HFFc6 (cell line): ENCODE results near the gene OR2A25. TPM values are rescaled to one million over a fixed set of nuclear protein-coding genes. Genes with fewer than 3 reads are reported as not detected.

Source experiments
- DNase-seq: peaks from one replicate; pipeline ENCODE4 v3.0.0-alpha.2; 2018
- H3K27ac Mint-ChIP-seq: 2 replicates; pipeline ENCODE4 v1.8.0; 2020; ENCODE audit warnings: mild to moderate bottlenecking, mixed read lengths
- H3K27me3 Mint-ChIP-seq: 2 replicates; pipeline ENCODE4 v1.8.0; 2021; ENCODE audit warnings: mild to moderate bottlenecking, moderate library complexity, mixed read lengths; ENCODE audit not compliant: insufficient read depth
- H3K36me3 Mint-ChIP-seq: 2 replicates; pipeline ENCODE4 v1.8.0; 2021; ENCODE audit warnings: low read depth, mixed read lengths
- H3K4me1 Mint-ChIP-seq: 2 replicates; pipeline ENCODE4 v1.8.0; 2020; ENCODE audit warnings: low read depth, mixed read lengths
- H3K4me3 Mint-ChIP-seq: 2 replicates; pipeline ENCODE4 v1.8.0; 2020; ENCODE audit warnings: mild to moderate bottlenecking, moderate library complexity, mixed read lengths
- H3K9me3 Mint-ChIP-seq: 2 replicates; pipeline ENCODE4 v1.8.0; 2020; ENCODE audit warnings: mild to moderate bottlenecking, mixed read lengths
- CTCF ChIP-seq: fragments of 200-600 bp; sonication (generic); IDR thresholded peaks from 2 replicates; pipeline ENCODE4 v1.5.0; 2021; ENCODE audit warnings: antibody characterized with exemption, mild to moderate bottlenecking
- total RNA-seq, 6 experiments: library from RNA; stranded (reverse); fragmentation: NEBNext Ultra II Directional; extraction: Animal tissue kit (Norgen Biotek cat#: 25700); gene quantifications; 2 replicates in 1 of 6; 3 replicates in 5 of 6; pipeline ENCODE4 v1.2.3, GENCODE V29; 2021

Gene OR2A25
- total RNA-seq, 6 experiments from 2014 or later: not detected

- H3K27me3 Mint-ChIP-seq: peaks cover 1% of the 10 kb centered on the region; the same call in 1 of the 2 replicates
- peaks cover under 1% of the 10 kb centered on the region; the same call in 1 of the 2 replicates for H3K9me3 Mint-ChIP-seq
- H3K4me1 Mint-ChIP-seq: no peaks in the 10 kb centered on the region
- no peaks in the 10 kb centered on the region for H3K36me3 Mint-ChIP-seq
- TF ChIP-seq CTCF: no peak
- no peak for DNase-seq
- H3K27ac Mint-ChIP-seq: no peak overlapping the region
- no peak overlapping the region for H3K4me3 Mint-ChIP-seq
Measured at GRCh38 chr7:144069953-144070352, 342 bp downstream of the OR2A25 start.

GRCh38 chr7:144074374-144074773 lies 4.8 kb downstream of the OR2A25 start:
- H3K4me1 Mint-ChIP-seq: no peaks in the 10 kb centered on the region
- H3K27ac Mint-ChIP-seq: no peak overlapping the region
- no peak; the same call in 1 of the 2 replicates for TF ChIP-seq CTCF
- H3K36me3 Mint-ChIP-seq: no peaks in the 10 kb centered on the region
- peaks cover 6% of the 10 kb centered on the region; the same call in 1 of the 2 replicates for H3K27me3 Mint-ChIP-seq
- no peak overlapping the region for H3K4me3 Mint-ChIP-seq
- no peak for DNase-seq
- H3K9me3 Mint-ChIP-seq: peaks cover 8% of the 10 kb centered on the region; the same call in 1 of the 2 replicates

- no peak for DNase-seq
- no peak for TF ChIP-seq CTCF
- Mint-ChIP-seq H3K27ac (no peak within 1 kb of the TSS), H3K36me3 (no peaks in the 10 kb centered on the region), H3K4me3 (no peak within 1 kb of the TSS), H3K9me3 (no peaks in the 10 kb centered on the region; the same call in 1 of the 2 replicates), H3K4me1 (no peaks in the 10 kb centered on the region), H3K27me3 (no peaks in the 10 kb centered on the region; the same call in 1 of the 2 replicates)
Measured at GRCh38 chr7:144085978-144086377, 16.4 kb downstream of the OR2A25 start, which contains the start of gene OR2A12. OR2A12 (plus strand) TSS chr7:144086278; CDS start chr7:144095108, 8,830 bp downstream.

- Mint-ChIP-seq H3K9me3 (peaks cover 4% of the 10 kb centered on the region; the same call in 1 of the 2 replicates), H3K4me1 (no peaks in the 10 kb centered on the region), H3K36me3 (no peaks in the 10 kb centered on the region)
Measured at GRCh38 chr7:144086730-144087129, 17.1 kb downstream of the OR2A25 start.

GRCh38 chr7:144087230-144087629 lies 17.6 kb downstream of the OR2A25 start:
- no peak for DNase-seq
- Mint-ChIP-seq H3K9me3 (peaks cover 6% of the 10 kb centered on the region; the same call in 1 of the 2 replicates), H3K4me3 (no peak overlapping the region), H3K36me3 (no peaks in the 10 kb centered on the region), H3K27ac (no peak overlapping the region), H3K4me1 (no peaks in the 10 kb centered on the region), H3K27me3 (no peaks in the 10 kb centered on the region; the same call in 1 of the 2 replicates)
- TF ChIP-seq CTCF: no peak

More at GRCh38 chr7:144086730-144087129, 17.1 kb downstream of the OR2A25 start:
- Mint-ChIP-seq H3K4me3 (no peak overlapping the region), H3K27me3 (no peaks in the 10 kb centered on the region; the same call in 1 of the 2 replicates), H3K27ac (no peak overlapping the region)
- DNase-seq: no peak
- TF ChIP-seq CTCF: no peak
